ENCODE data around the gene TERB1. TPM values are rescaled to one million over a fixed set of nuclear protein-coding genes. Genes with fewer than 3 reads are reported as not detected.

The TERB1 gene
- polyA plus RNA-seq, 4 donors = 0.11 to 0.13 TPM; not detected in 2

DNA sequence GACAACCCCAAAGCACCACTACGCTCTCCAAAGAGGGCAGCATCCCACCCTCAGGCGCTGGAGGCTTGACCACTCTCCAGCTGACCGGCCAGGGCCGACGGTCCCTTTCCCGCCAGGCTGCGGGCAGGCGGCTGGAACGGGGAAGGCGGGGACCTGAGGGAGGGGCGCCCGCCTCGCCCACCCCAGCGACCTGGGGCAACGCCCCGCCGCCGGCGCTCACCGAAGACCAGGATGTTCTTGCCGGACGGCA is 50.4 kb downstream of the TERB1 start:
- peak in 1 of 4 donors; percentile 8 for DNase-seq (ENCODE audit: low read depth in 4 of 4, low spot score in 2 of 4)

DNA sequence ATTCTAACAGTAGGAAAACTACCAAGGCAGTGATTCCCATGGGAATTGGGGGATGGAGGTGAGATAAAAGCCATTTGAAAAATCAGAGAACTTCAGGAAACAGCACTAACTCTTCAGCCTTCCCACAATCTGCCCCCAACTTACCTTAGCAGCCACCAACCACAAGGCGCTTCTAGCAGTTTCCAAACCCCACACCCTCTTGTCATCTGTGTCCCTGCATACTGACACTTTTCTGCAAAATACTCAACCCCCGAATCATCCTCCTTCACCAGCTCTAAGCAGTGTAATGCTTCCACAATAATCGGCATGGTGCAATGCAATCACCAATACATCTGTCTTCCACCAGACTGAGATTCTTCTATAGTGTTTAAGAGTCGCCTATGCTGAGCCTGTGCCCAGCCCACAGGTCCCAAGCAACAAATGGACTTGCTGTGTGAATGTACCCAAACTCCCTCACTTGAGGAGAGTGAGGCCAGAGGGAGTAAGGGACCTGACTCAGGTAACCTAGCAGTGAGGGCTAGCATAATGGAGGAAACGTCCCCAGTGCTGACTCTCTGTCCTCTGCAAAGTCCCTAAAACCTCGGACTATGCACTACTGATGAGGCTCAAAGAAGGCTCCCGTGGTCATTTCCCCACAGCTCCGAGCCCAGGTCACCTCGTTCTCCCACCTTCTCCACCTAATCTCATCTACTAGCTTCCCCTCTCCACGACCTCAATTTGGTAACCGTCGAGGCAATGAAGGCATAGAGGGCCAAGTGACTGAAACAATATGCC is 50.9 kb downstream of the TERB1 start:
- DNase-seq (ENCODE audit: low read depth in 4 of 4, low spot score in 2 of 4) = no peak

DNA sequence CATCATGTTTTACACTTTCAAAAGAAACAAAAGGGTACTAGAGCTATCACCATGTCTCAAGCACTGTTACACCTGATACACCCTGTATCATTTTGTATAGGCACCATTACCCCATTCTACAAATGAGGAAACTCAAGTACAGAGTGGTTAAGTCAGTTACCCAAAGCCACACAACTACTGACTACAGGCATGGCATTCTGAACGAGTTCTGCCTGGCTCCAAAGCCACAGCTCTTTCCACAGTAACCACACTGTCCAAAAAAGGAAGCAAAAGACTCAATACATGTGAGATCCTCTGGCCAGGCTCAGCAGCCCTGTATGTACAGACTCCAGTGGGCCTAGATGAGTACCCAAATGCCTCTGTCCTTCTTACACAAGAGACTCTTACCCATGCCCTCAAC is 54.7 kb downstream of the TERB1 start:
- no peak for DNase-seq (ENCODE audit: low read depth in 4 of 4, low spot score in 2 of 4)

DNA sequence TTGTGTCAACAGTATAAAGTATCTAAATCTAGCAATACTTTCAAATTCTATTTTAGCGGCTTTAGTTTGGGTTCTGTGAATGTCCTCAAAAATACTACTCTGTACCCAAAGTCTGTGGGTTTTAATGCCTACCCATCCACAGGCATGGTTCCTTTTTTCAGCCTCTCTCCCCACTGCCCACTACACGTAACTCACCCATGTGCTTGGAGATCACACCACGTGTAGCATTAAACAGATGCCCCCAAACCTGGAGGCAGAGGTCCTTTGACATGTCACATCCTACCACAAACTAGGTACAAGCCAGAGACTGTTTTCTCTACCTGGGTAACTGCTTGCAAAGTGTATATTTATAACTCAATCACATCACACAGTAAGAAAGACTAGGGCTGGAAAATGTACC is 55.3 kb downstream of the TERB1 start:
- no peak for DNase-seq (ENCODE audit: low read depth in 4 of 4, low spot score in 2 of 4)

DNA sequence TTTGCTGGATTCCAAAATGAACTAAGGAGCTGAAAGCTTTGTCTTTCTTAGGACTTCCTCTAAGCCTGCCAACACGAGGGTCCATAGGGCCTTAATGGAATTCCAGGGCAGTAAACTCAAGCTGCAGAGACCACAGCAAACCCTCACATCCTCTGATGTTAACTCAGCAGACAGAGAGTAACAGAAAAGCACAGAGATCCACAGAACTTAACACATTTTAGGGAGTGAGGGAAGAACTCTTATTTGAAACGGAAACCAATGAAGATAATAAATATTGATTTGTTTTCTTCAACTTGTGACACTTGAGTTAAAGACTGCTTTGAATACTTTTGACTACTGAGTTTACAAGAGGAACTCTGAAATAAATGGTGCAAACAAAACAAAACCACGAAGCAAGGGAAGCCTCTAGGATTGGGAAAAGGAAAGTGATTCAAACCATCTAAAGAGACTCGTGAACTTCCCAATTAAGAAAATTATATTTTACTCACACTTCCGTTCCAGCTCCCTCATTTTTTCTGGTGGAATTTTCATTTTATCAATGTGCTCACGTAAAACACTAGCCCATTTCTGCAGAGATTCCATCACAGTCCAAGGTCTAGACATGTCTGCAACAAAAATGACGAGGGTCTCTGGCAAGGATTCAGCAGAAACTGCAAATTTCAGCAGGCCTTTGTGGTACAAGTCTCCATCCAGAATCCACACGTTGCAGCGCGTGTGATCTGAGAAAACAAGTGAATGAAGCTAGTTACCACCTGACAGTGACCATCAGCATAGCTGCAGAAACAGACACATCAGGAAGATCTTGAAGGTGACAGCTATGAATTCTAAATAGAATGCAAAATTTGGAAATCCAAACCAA is 59.2 kb downstream of the TERB1 start:
- DNase-seq (ENCODE audit: low read depth in 4 of 4, low spot score in 2 of 4) = peak in 1 of 4 donors; percentile 13

DNA sequence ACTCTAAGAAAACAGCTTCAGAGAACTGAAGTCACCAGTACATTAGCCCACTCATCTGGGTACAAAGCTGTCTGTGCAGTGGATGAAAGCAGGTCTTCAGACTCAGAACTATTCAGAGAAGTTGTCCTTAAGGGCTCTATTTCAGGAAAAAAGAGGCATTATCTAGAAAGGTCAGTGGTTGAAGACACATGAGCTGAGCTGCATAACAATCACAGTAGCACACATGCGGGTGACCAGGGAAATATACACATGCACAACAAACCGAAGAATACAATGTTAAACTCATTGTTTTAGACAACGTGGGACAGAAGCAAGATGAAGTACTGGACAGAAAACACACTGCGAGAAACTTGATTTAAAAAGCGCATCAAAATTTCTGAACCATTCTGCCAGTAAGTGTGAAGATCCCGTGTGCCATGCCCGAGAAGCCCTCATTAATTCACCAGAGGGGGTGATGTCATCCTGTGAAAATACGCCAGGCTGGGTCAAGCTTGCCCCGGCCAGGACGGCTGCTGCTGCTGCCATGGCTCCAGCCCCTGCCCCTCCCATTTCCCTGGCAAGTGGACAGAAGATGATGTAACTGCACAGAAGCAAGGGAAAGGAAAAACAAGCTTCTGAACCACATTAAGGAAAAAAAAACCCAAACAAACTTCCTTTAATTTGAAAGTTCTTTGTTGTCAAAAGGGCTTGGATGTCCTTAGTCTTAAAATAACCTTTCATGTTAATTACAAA is 60.0 kb downstream of the TERB1 start:
- peak in 1 of 4 donors; percentile 40 for DNase-seq (ENCODE audit: low read depth in 4 of 4, low spot score in 2 of 4)

DNA sequence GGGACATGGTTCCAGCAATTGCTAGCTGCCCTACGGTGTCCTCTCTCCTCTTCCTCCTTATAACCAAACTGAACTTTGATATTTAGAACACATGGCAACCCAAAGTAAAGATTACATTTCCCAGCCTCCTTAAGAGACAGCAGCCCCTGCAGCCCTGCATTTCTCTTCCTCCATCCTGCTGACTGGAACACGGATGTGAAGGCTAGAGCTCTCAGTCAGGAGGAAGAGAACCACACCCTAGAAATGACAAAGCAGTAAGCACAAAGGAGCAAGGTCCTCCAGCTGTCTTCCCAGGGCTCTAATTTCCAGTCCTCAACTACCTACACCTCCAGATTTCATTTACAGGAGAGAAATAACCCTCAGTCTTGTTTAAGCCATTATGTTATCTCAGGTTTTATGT is 60.9 kb downstream of the TERB1 start:
- no peak for DNase-seq (ENCODE audit: low read depth in 4 of 4, low spot score in 2 of 4)

DNA sequence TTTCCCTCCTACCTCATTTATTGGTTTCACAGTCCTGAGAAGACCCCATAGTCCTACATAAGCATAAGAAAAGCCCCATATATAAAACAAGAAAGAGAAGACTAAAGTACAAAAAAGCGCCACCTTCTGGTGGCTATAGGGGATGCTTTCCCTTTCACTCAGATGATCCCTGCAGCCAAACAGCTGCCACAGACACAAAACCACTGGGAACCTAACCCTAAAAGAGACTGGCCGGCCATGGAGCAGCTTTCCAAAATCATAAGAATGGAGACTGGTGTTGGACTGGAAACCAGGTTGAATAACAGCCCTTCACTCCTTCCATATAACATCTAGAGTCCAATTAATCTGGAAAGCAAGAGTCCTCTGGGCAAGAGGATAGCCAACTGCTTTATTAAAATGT is 61.4 kb downstream of the TERB1 start:
- peak in 1 of 4 donors; percentile 8 for DNase-seq (ENCODE audit: low read depth in 4 of 4, low spot score in 2 of 4)

DNA sequence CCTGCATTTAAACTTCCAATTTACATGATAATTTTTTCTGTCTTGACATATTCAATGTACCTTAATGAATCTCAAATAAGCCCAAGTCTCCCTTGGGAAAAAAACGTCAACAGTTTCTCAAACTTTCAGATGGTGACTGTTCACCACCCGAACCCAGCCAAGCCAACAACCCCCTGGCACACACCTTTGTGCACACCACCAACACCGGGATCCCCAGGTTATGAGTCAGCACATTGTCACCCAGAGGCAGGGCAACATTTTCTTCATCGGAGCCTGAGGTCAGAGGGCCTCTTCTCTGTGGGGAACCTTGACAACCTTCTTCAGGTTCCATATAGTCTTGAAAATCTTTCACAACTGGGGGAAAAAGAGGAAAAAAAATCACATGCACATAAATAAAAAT is 65.5 kb downstream of the TERB1 start:
- no peak for DNase-seq (ENCODE audit: low read depth in 4 of 4, low spot score in 2 of 4)

DNA sequence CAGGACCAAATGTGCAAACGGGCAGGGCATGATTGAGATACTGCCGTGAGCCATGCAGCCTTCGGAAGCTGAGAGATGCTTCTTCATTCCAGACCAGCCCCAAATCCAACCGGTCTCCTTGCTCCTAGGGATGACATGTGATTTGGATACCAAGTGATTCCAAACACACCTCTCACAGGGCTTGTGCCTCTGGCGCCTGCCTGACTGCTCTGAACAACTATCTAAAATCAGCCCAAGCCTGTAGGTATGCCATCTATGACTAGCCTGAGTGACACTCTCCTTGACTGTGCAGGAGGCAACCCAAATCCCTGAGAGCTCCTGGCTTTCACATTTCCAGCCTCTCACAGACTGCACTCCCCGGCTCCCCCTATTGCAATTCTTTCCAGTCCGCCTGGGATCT is 70.3 kb downstream of the TERB1 start:
- no peak for DNase-seq (ENCODE audit: low read depth in 4 of 4, low spot score in 2 of 4)

DNA sequence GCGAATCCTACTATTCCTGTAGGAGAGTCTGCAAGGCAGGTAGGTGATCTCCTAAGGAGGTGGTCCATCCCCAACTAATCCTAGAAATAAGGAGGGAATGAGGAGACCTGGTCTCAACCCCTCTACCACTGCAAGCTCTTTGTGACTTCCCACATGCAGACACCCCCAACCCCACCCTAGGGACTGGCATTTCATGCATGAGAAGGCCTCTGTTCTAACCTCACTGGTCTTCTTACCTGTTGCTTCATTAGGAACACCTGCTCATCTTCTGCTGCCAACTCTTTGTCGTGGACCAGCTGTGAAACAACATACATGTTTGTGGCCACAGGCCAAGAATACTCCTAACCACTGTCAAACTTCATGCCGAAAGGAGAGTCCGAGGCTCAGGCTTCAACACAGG is 72.6 kb downstream of the TERB1 start:
- no peak for DNase-seq (ENCODE audit: low read depth in 4 of 4, low spot score in 2 of 4)

DNA sequence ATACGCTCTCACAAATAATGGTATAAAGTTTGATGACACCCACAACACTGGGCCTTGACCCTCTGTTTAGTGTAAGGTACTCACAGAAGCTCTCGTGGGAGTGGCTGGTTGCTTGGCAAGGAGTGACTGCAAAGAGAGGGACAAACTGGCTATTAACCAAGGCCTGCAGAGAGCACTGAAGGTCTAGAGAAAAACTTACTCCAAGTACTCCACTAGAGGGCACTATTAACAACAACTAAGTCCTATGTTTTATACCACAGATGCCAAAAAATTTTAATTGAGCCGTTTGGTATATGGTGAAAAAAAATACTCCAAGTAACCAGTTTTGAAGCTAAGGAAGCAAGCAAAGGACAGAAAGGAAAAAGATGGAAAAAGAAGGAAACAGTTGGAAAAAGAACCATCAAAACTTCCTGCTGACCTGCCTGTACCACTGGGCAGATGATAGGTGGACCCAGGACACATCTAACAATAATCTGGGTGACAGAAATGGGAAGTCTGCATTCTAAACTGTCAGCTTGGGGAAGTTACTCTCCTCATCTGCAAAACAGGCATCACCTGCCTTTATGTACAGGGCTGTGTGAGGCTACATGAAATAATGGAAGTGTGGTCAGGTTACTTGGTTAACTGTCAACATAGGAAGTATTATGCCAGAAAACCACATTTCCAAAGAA is 73.1 kb downstream of the TERB1 start:
- DNase-seq (ENCODE audit: low read depth in 4 of 4, low spot score in 2 of 4) = no peak

DNA sequence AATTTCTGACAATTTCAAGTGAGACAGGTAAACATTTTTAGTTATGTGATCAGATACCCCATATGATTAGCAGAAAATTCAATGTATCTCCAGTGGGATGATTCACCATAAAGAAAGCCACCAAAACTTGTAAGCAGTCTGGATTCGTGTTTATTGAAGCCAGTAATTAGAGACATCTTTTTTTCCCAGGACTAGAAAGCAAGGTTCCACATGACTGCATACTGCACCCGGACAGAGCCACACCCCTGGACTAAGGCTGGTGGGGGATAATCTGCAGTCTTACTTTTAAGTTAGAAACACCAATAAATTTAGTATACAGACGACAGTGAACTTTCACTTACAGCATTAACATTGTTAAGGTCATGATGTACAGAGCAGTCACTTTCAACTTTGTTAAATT is 80.6 kb downstream of the TERB1 start:
- DNase-seq (ENCODE audit: low read depth in 4 of 4, low spot score in 2 of 4) = no peak

DNA sequence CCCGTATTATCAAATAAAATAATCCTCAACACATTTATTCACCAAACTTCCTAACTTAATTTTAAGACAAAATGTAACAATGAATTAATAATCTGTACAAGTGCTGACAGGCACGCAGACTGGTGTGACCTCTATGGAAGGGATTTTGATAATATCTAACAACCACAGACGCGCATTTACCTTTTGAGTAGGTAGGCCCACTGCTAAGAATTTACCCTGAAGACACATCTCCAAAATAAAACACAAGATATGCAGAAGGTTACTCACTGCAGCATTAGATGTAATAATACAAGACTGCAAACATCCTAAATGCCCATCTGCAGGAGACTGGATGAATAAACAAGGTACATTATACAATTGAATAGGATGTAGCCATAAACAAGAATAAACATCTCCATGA is 82.1 kb downstream of the TERB1 start:
- DNase-seq (ENCODE audit: low read depth in 4 of 4, low spot score in 2 of 4) = no peak

DNA sequence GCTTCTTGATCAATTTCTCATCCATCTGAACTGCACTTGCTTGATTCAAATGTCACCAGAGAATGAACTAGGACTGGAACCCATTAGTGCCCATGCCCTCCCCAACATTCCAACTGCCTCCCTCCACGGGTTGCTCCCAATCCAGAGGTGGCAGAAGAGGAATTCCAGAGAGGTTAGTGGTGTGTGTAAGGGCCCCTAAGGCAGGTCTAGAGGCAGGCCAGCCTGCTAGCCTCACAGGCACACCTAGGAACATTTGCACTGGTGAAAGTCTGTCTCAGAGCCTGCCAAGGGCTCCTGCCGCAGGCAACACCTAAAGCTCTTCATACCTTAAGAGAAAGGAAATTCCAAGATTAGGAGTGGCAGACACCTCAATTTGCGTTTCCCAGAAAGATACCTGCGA is 83.6 kb downstream of the TERB1 start:
- DNase-seq (ENCODE audit: low read depth in 4 of 4, low spot score in 2 of 4) = no peak

DNA sequence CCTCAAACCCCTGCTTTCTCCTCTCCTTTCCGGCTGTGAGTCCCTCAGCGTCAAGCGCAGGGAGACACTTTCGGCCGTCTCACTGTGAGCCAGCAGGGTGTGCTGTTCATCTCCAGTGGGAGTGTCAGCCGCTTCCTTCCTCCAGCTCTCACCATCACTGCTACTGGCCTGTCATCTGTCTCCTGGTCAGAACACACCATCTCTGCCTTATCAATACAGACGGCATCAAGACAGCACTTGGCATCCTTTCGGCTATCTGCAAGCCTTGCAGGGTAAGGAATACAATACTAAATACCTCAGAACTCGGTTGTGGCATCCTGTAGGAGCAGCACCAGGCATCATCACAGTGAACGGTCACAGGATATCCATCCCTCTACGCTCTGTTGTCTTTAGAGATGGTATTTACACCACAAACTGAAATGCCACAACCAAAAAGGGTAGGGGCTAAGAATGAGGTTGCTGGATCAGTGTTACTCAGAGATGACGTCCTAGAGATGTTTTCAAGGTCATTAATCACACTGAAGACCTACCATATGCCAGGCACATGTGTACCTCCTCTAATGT is 84.2 kb downstream of the TERB1 start:
- no peak for DNase-seq (ENCODE audit: low read depth in 4 of 4, low spot score in 2 of 4)

DNA sequence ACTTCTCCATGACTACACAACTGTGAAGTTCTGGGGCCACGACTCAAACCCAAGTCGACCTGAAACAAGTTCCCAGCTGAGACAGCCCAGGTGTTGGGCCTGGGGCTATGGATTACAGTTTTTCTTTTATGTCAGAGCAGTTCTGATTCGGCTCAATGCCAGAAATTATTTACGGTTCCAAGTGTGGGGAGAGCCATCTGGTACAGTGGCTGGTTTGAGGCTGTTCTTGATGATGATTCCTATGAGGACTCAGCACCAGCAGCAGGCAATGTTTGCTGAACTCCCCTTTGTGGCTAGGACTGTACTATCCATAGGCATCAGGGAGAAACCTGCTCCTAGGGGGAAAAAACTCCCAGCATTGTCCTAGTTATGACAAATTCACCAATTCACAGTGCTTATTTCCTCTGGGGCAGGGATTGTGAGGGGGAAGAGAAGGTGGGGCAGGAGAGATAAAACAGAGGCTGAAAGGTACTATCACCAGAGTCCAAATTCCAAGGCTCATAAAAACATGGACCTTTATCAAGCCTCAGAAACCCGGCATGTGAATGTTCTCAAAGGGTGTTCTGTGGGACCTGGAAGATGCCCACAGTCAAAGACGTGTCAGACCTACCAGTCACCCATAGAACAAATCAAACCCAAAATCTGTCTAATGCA is 86.6 kb downstream of the TERB1 start:
- DNase-seq (ENCODE audit: low read depth in 4 of 4, low spot score in 2 of 4) = no peak

DNA sequence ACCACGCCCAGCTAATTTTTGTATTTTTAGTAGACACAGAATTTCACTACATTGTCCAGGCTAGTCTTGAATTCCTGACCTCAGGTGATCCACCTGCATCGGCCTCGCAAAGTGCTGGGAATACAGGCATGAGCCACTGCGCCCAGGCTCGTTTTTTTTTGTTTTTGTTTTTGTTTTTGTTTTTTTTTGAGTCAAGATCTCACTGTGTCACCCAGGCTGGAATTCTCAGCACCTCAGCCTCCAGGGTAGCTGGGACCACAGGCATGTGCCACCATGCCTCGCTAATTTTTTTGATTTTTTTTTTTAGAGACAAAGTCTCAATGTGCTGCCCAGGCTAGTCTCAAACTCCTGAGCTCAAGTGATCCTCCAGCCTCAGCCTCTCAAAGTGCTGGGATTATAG is 87.3 kb downstream of the TERB1 start:
- no peak for DNase-seq (ENCODE audit: low read depth in 4 of 4, low spot score in 2 of 4)

DNA sequence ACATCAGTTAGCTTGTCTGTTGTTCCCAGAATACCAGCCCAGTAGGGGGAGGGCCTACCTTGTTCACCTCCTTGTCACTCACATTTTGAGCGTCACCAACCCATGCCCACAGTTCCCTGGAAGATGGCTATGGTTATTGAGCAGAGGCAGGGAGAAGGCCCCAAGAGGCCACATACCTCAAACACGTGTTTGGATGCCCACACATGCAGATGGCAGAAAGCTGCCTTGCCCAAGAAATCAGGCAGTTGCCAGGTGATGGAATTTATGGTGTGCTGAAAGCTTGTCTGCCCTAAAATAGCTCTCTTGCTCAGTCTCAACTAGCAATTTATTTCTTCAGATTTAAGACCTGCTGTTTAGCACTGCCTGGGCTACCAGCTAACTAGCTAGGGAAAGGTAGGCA is 88.3 kb downstream of the TERB1 start:
- DNase-seq (ENCODE audit: low read depth in 4 of 4, low spot score in 2 of 4) = no peak

DNA sequence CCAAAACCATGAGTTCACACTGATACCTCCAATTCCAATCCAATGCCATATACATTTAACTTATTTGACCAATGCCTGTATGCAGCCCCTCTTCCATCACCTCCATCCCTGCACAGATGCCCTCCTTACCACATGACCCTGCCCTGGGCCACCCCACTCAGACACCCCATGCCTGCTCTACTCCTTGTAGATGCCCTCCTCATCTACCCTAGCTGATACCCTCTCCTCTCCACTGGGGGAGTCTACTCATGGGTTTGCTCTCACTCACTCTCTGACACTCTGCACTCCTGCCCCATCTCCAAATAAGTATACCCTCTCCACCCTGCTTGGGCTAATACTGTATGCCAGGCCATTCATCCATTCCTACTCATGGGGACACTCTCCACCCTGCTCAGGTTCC is 88.9 kb downstream of the TERB1 start:
- DNase-seq (ENCODE audit: low read depth in 4 of 4, low spot score in 2 of 4) = no peak
